ENCODE measurements around the gene KAT2B. TPM values are rescaled to one million over a fixed set of nuclear protein-coding genes. Genes with fewer than 3 reads are reported as not detected.

The KAT2B gene
- total RNA-seq, 1 experiment from 2014 or later, result 0.57 TPM

GRCh38 chr3:20056725-20057611 is 16.7 kb downstream of the KAT2B start:
- in situ Hi-C loops (cut with HindIII; ENCODE audit: low pct_unique_long_range_greater_than_20kb, low sequenced_read_pairs), result no loop called here
- DNase-seq (ENCODE audit: low read depth), result no peak

- in situ Hi-C loops (cut with HindIII; ENCODE audit: low pct_unique_long_range_greater_than_20kb, low sequenced_read_pairs), result no loop called here
- DNase-seq (ENCODE audit: low read depth), result no peak
These were observed 17.4 kb downstream of the KAT2B start for GRCh38 chr3:20057612-20058180.

GRCh38 chr3:20059929-20060328 is 19.7 kb downstream of the KAT2B start:
- no peak for DNase-seq (ENCODE audit: low read depth)
- in situ Hi-C loops (cut with HindIII; ENCODE audit: low pct_unique_long_range_greater_than_20kb, low sequenced_read_pairs), result no loop called here

GRCh38 chr3:20060974-20061685 is 20.9 kb downstream of the KAT2B start:
- no peak for DNase-seq (ENCODE audit: low read depth)
- in situ Hi-C loops (cut with HindIII; ENCODE audit: low pct_unique_long_range_greater_than_20kb, low sequenced_read_pairs), result no loop called here

- DNase-seq (ENCODE audit: low read depth), result no peak
- in situ Hi-C loops (cut with HindIII; ENCODE audit: low pct_unique_long_range_greater_than_20kb, low sequenced_read_pairs), result no loop called here
These were observed 22.8 kb downstream of the KAT2B start for GRCh38 chr3:20062996-20063395.

- no peak for DNase-seq (ENCODE audit: low read depth)
- in situ Hi-C loops (cut with HindIII; ENCODE audit: low pct_unique_long_range_greater_than_20kb, low sequenced_read_pairs), result no loop called here
These were observed 24.1 kb downstream of the KAT2B start for GRCh38 chr3:20064387-20064786.

GRCh38 chr3:20064796-20065564 is 24.7 kb downstream of the KAT2B start:
- DNase-seq (ENCODE audit: low read depth), result no peak
- in situ Hi-C loops (cut with HindIII; ENCODE audit: low pct_unique_long_range_greater_than_20kb, low sequenced_read_pairs), result no loop called here

GRCh38 chr3:20066079-20066478 is 25.8 kb downstream of the KAT2B start:
- in situ Hi-C loops (cut with HindIII; ENCODE audit: low pct_unique_long_range_greater_than_20kb, low sequenced_read_pairs), result no loop called here
- DNase-seq (ENCODE audit: low read depth), result no peak

- DNase-seq (ENCODE audit: low read depth), result no peak
- in situ Hi-C loops (cut with HindIII; ENCODE audit: low pct_unique_long_range_greater_than_20kb, low sequenced_read_pairs), result no loop called here
These were observed 26.8 kb downstream of the KAT2B start for GRCh38 chr3:20066850-20067617.

- no peak for DNase-seq (ENCODE audit: low read depth)
- in situ Hi-C loops (cut with HindIII; ENCODE audit: low pct_unique_long_range_greater_than_20kb, low sequenced_read_pairs), result no loop called here
These were observed 28.4 kb downstream of the KAT2B start for GRCh38 chr3:20068512-20069177.

GRCh38 chr3:20069178-20069532 is 28.9 kb downstream of the KAT2B start:
- DNase-seq (ENCODE audit: low read depth), result no peak
- in situ Hi-C loops (cut with HindIII; ENCODE audit: low pct_unique_long_range_greater_than_20kb, low sequenced_read_pairs), result no loop called here

- DNase-seq (ENCODE audit: low read depth), result no peak
- in situ Hi-C loops (cut with HindIII; ENCODE audit: low pct_unique_long_range_greater_than_20kb, low sequenced_read_pairs), result no loop called here
These were observed 30.9 kb downstream of the KAT2B start for GRCh38 chr3:20071175-20071574.

GRCh38 chr3:20072422-20072821 is 32.2 kb downstream of the KAT2B start:
- in situ Hi-C loops (cut with HindIII; ENCODE audit: low pct_unique_long_range_greater_than_20kb, low sequenced_read_pairs), result no loop called here
- no peak for DNase-seq (ENCODE audit: low read depth)

GRCh38 chr3:20073068-20073467 is 32.8 kb downstream of the KAT2B start:
- in situ Hi-C loops (cut with HindIII; ENCODE audit: low pct_unique_long_range_greater_than_20kb, low sequenced_read_pairs), result no loop called here
- DNase-seq (ENCODE audit: low read depth), result no peak

- in situ Hi-C loops (cut with HindIII; ENCODE audit: low pct_unique_long_range_greater_than_20kb, low sequenced_read_pairs), result no loop called here
- no peak for DNase-seq (ENCODE audit: low read depth)
These were observed 33.4 kb downstream of the KAT2B start for GRCh38 chr3:20073683-20074082.

GRCh38 chr3:20074226-20075063 is 34.2 kb downstream of the KAT2B start:
- in situ Hi-C loops (cut with HindIII; ENCODE audit: low pct_unique_long_range_greater_than_20kb, low sequenced_read_pairs), result no loop called here
- DNase-seq (ENCODE audit: low read depth), result no peak

GRCh38 chr3:20075197-20075596 is 35.0 kb downstream of the KAT2B start:
- no peak for DNase-seq (ENCODE audit: low read depth)
- in situ Hi-C loops (cut with HindIII; ENCODE audit: low pct_unique_long_range_greater_than_20kb, low sequenced_read_pairs), result no loop called here

Data from Caki2 (cell line).